ENCODE data around the gene MIER2.
"Not testable (repeated sequence)": the region's sequence is repeated elsewhere in the genome, so short reads cannot be mapped to it uniquely, and the experiment has no call there.

Gene MIER2

DNA sequence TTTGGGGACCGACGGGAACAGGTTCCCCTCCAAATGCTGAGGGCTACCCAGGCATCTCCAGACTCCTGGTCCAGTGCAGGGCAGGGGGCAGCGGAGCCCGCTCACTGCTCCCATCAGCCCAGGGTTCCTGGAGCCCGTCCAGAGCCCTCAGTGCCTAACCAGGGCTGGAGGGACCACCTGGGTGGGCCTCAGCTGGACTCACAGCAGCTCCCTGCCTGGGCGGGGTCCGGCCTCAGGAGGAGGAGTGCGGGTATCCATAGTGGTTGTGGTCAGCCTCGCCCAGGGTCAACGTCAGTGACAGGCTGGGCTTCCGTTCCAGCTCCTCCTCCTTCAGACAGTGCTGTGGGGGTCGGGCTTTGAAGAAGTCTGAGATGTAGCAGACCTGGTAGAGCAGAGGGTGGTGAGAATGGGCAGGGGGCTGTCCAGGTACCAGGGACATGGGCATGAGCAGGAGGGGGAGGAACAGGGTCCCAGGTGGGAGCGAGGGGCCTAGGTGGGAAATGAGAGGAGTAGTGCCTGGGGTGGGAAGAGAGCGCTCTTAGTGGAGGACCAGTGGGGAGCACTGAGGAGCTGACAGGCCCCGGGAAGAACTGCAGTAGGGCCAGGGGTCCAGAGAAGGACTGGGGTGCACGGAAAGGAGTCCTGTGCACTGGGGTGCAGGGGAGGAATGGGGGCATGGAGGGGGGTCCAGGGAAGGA is 63.3 kb downstream of the MIER2 start:
- DNase-seq, result no peak

DNA sequence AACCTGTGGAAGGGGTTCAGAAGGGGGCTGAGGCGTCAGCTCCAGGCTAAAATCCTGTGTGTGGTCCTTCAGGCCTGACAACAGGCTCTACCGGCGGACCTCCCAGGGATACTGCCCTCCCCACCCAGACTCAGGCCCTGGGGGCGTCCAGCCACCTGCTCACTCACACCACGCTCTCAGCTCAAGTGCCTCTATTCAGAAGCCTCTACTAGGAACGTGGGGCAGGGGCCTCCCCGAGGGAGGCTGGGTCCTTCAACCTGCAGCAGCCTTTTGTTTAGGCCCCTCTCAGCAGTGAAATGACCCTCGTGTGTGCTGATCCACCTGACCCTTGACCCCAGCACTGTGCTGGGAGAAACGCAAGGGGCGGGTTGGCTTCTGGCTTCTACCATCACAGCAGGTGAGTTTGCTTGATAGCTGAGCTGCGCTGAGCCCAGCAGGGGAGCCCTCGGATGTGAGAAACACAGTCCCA is 64.0 kb downstream of the MIER2 start:
- DNase-seq, result no peak

DNA sequence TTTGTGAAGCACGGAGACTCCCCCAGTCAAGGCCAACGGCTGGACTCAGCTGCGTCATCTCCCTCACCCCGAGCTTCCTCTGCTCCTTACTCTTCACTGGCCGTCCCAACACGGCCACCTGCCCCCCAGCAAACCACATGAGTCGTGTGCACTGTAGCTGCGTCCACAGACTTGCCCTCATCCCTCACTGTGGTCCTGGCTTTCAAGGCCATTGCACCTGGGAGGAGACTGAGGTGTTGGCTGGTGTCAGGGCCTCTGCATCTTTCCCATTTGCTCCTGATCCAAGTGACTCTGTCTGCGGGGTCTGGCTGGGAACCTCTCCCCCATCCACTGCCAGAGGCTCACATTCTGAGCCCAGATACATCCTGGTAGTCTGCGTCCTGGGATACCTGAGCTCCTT is 64.9 kb downstream of the MIER2 start:
- DNase-seq, result no peak

DNA sequence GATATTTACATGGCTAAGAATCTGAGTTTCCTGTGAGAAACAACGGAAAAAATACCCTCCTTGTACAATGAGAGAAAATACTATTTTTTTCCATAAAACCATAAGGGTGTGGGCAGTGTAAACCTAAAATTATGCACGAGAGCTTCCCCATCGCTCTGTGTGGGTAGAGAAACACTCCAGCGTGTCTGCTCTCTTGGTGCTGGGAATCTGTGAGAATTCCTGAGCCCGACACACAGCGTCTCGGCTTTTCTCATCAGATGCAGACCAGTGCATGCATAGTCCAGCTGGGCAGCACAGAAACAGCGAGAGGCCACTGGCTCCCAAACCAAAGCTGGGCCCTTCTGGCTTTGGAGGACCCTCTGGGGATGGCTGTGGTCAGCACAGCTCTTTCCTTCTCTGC is 65.4 kb downstream of the MIER2 start:
- no peak for DNase-seq

DNA sequence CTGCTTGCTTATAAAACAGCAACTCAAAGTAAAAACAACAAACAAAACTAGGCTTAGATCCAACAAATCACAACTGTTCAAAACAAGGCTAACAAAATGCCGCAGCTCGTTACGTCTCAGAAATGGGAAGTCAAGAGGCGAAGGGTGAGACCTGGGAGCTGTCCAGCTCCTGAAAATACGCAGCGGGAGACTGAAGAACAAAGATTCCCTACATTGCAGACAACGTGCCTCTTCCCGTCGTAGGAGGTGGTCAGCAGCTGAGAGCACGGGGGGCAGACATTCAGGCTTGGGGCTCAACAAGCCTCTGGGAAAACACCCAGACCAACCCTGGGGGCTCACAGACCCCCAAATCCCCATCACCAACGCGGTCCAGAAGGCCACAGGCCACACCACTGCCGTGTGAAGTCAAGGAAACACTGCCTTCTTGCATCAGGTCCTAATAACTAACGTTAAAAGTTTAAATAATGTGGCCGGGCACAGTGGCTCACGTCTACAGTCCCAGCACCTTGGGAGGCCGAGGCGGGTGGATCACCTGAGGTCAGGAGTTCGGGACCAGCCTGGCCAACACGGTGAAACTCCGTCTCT is 66.9 kb downstream of the MIER2 start:
- peak in 1 of 2 donors; percentile 54 for DNase-seq

DNA sequence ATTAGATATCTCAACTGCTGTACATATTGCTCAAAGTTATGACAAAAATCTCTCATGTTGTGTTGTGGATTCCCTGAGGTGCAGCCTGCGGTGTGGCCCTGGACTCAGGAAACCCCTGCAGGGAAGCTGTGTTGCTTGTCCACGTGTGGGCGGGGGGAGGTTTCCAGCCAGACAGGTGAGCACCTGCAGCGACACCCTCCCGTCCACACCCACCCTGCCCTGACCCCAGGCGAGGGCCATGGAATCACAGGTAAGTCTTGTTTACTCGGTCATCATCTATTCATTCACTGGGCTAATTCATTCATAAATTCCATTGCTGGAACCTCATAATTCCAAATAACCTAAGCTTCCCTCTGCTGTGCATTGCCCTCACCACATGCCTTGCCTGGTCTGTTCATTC is 67.5 kb downstream of the MIER2 start:
- DNase-seq, result no peak

DNA sequence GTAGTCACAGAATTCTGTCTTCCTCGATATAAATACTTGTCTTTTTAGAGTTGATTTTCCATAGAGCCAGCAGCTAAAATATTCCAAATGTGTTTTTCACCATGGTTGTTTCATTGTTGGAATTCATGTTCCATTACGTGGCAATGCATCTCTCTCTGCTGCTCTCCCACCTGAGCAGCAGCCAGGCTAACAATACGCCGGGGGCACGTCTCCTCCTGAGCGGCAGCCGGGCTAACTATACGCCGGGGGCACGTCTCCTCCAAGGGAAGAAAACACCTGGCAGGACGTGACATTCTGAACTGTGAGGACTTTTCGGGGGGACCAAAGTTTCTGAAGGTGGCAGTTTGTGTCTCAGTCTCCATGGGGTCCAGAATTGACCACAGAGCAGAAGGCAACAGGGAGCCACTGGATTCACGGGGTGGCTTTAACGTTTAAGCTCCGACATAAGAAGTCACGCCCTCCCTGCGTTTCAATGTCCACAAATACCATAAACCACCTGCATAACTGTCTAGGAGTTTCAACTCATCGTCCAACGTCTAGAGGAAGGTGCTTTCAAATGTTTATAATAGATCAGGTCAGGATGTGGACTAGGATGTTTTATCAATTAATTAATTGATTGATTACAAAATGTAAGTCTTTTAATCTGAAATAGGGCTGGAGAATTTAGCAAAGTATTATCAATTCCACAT is 68.5 kb downstream of the MIER2 start:
- no peak for DNase-seq

DNA sequence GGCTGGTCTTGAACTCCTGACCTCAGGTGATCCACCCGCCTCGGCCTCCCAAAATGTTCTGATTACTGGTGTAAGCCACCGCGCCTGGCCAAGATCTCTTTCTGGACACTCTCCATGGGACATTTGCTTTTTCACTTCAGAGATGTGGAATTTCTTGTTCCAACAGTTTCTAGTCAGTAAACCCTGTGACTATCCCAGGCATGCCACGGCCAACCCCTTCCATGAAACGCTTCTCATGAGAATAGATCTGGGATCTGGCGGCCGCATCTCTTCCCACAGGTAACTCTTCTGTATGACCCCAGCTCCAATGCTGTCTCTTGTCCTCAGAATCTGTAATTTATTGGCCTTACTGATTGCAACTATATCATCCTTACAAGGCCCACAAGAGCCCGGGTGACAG is 69.6 kb downstream of the MIER2 start:
- DNase-seq, result no peak

DNA sequence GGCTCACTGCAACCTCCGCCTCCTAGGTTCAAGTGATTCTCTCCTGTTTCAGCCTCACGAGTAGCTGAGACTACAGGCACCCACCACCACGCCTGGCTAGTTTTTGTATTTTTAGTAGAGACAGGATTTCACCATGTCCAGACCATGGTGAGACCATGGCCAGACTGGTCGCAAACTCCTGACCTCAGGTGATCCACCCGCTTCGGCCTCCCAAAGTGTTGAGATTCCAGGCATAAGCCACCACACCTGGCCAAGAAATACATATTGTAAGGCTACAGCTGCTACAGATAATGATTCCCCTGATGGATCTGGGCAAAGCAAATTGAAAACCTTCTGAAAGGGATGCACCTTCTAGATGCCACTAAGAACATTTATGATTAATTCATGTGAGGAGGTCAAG is 71.2 kb downstream of the MIER2 start:
- no peak for DNase-seq

DNA sequence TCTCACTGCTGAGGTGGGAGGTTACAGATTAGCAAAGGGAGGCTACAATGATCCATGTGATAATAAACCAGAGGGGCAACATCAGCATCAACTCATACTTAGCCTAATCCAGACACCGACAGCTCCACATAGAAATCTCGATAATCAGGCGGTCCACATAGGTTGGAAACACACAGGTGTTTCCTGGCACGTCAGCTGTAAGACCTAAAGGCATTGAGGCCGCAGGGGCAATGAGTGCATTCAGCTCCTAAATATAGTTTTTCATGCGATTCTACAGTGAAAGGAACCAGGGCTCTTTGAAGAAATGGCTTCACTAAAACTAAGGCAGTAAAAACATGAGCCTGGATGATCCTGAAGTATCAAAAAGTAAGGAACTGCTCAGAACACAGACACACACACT is 72.7 kb downstream of the MIER2 start:
- no peak for DNase-seq

DNA sequence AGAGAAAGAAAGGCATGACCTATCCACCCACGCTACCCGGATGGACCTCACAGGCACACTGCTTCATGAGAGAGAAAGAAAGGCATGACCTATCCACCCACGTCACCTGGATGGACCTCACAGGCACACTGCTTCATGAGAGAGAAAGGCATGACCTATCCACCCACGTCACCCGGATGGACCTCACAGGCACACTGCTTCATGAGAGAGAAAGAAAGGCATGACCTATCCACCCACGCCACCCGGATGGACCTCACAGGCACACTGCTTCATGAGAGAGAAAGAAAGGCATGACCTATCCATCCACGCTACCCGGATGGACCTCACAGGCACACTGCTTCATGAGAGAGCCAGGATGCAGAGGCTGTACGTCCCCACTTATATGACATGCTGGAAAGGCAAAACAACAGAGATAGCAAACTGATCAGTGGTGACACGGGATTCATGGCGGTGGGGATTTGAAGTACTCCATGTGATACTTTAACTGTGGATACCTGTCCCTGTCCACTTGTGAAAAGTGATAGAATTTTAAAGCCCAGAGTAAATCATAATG is 73.8 kb downstream of the MIER2 start:
- DNase-seq, result not testable (repeated sequence)

DNA sequence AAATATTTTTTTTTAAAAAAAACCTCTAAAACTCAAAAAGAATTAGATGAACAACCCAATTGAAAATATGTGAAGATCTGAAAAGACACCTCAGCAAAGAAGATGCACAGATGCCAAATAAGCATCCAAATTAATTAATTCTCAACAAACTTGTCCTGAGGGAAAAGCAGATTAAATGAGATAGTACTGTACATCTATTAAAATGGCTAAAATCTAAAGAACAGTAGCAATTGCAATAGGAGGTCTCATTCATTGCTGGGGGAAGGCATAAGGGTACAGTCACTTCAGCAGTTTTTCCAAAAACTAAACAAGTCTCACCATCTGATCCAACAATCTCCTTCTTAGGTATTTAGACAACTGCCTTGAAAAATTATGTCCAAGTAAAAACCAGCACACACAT is 75.4 kb downstream of the MIER2 start:
- no peak for DNase-seq

DNA sequence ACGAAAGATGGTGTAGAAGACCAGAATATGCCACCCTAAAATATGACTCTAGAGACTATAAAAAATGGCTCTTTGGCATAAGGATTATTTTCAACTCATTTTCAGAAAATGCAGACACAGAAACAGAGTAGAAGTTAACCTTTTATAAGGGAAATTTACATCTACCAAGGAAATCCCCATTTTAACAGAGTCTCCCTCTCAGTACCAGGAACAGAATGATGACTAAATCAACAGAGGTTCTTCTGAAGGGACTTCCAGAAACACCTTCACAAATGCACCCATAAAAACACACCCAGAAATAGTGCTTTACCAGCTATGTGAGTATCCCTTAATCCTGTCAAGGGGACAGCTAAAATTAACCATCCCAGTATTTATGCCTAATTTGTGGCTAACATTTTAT is 82.5 kb downstream of the MIER2 start:
- no peak for DNase-seq

DNA sequence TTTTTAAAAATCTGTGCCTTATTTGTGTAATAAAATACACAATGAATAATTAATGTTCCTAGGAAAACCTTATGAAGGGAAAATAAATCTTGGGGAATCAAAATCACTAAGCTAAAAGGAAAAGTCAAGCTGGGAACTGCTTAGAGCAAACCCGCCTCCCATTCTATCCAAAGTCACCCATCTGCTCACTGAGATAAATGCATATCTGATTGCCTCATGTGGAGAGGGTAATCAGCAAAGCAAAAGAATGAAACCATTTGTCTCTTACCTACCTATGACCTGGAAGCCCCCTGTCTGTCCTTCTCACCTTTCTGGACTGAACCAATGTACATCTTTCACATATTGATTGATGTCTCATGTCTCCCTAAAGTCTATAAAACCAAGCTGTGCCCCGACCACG is 87.8 kb downstream of the MIER2 start:
- not testable (repeated sequence) for DNase-seq

Data from inflammatory macrophage (primary cell).